IMR-90 (cell line): ENCODE results near the gene WEE1. TPM values are rescaled to one million over a fixed set of nuclear protein-coding genes. Genes with fewer than 3 reads are reported as not detected.

Source experiments
- ATAC-seq: fragments of 200-7000 bp; cut with Tn5 transposase; 2 replicates; pipeline ENCODE4 v1.9.1; 2020; ENCODE audit warnings: low read depth, mild to moderate bottlenecking, moderate library complexity
- BruUV-seq: library from RNA; stranded (reverse); fragments of 400-500 nt; replicated peaks from 2 replicates; lab custom pipeline; 2021; lab: Mats Ljungman, UMichigan
- CTCF ChIA-PET: fragments of 300-600 bp; formaldehyde crosslinking; extraction: SDS; loops from one replicate; lab custom pipeline; 2021; ENCODE audit warnings: antibody characterized with exemption; lab: Yijun Ruan, JAX
- POLR2A ChIA-PET: fragments of 300-600 bp; sonication (Branson Sonifier 250); formaldehyde crosslinking; loops from one replicate; lab custom pipeline; 2022; ENCODE audit warnings: antibody characterized with exemption; ENCODE audit not compliant: unreplicated experiment; lab: Charles Lee
- DNase-seq: peaks from one replicate; pipeline ENCODE4 v3.0.0; 2013
- H2AFZ ChIP-seq: replicated peaks from 2 replicates; pipeline ENCODE3; 2013; ENCODE audit warnings: low read length, mild to moderate bottlenecking; ENCODE audit not compliant: poor library complexity
- H2AK5ac ChIP-seq: 2 replicates; pipeline ENCODE4 v1.6.1; 2013; ENCODE audit warnings: low read depth, low read length, inconsistent platforms
- H2AK9ac ChIP-seq: replicated peaks from 2 replicates; pipeline ENCODE3; 2013; ENCODE audit warnings: mild to moderate bottlenecking, low read depth, low read length, moderate library complexity; ENCODE audit not compliant: poor library complexity
- H2BK120ac ChIP-seq: 2 replicates; pipeline ENCODE4 v1.6.1; 2013; ENCODE audit warnings: low read depth, low read length, inconsistent platforms
- H2BK15ac ChIP-seq: 3 replicates; pipeline ENCODE4 v1.6.1; 2013; ENCODE audit warnings: low read depth, low read length, inconsistent platforms
- H2BK20ac ChIP-seq: 2 replicates; pipeline ENCODE4 v1.6.1; 2013; ENCODE audit warnings: low read depth, mild to moderate bottlenecking, inconsistent platforms, low read length, moderate library complexity
- H2BK5ac ChIP-seq: 2 replicates; pipeline ENCODE4 v1.6.1; 2013; ENCODE audit warnings: mild to moderate bottlenecking, low read depth, low read length, inconsistent platforms; ENCODE audit not compliant: poor library complexity, severe bottlenecking
- H3K14ac ChIP-seq: replicated peaks from 2 replicates; pipeline ENCODE4 v1.6.1; 2013; ENCODE audit warnings: low read depth, low read length, inconsistent platforms
- H3K18ac ChIP-seq: 2 replicates; pipeline ENCODE4 v1.6.1; 2013; ENCODE audit warnings: low read depth, low read length, control low read depth
- H3K23ac ChIP-seq: 2 replicates; pipeline ENCODE4 v1.6.1; 2013; ENCODE audit warnings: low read depth, low read length, inconsistent platforms
- H3K27ac ChIP-seq: 2 replicates; pipeline ENCODE4 v1.5.1; 2013; ENCODE audit warnings: mild to moderate bottlenecking, control low read depth, low read length; ENCODE audit not compliant: insufficient read depth
- H3K27me3 ChIP-seq: 2 replicates; pipeline ENCODE4 v1.6.1; 2013; ENCODE audit warnings: low read length; ENCODE audit not compliant: control insufficient read depth, insufficient read depth
- H3K36me3 ChIP-seq: 2 replicates; pipeline ENCODE4 v1.6.1; 2013; ENCODE audit warnings: low read length, mixed read lengths; ENCODE audit not compliant: control insufficient read depth, insufficient read depth
- H3K4ac ChIP-seq: 2 replicates; pipeline ENCODE4 v1.6.1; 2013; ENCODE audit warnings: low read depth, low read length, inconsistent platforms
- H3K4me1 ChIP-seq: 2 replicates; pipeline ENCODE4 v1.6.1; 2013; ENCODE audit warnings: low read length, mixed read lengths; ENCODE audit not compliant: control insufficient read depth, insufficient read depth
- H3K4me2 ChIP-seq: 2 replicates; pipeline ENCODE4 v1.6.1; 2013; ENCODE audit warnings: low read depth, mild to moderate bottlenecking, control low read depth, low read length, moderate library complexity
- H3K4me3 ChIP-seq: 2 replicates; pipeline ENCODE4 v1.5.1; 2013; ENCODE audit warnings: low read depth, mild to moderate bottlenecking, control low read depth, low read length, moderate library complexity; ENCODE audit not compliant: insufficient read depth
- H3K56ac ChIP-seq: 2 replicates; pipeline ENCODE4 v1.6.1; 2013; ENCODE audit warnings: low read length, inconsistent platforms; ENCODE audit not compliant: insufficient read depth; ENCODE audit errors: extremely low read depth
- H3K79me1 ChIP-seq, 2 experiments: 2 replicates each; pipeline ENCODE4 v1.6.1; 2013; ENCODE audit warnings: low read length in 2 of 2, inconsistent platforms in 1 of 2, low read depth in 1 of 2
- H3K9ac ChIP-seq: 2 replicates; pipeline ENCODE4 v1.6.1; 2013; ENCODE audit warnings: low read depth, low read length, control low read depth
- H3K9me1 ChIP-seq: 2 replicates; pipeline ENCODE4 v1.6.1; 2013; ENCODE audit warnings: low read length, inconsistent platforms; ENCODE audit not compliant: insufficient read depth
- H3K9me3 ChIP-seq: 2 replicates; pipeline ENCODE4 v1.6.1; 2013; ENCODE audit warnings: low read length; ENCODE audit not compliant: control insufficient read depth, insufficient read depth
- H4K20me1 ChIP-seq: 2 replicates; pipeline ENCODE4 v1.6.1; 2013; ENCODE audit warnings: low read length, inconsistent platforms; ENCODE audit not compliant: insufficient read depth
- H4K5ac ChIP-seq: 2 replicates; pipeline ENCODE4 v1.6.1; 2013; ENCODE audit warnings: mild to moderate bottlenecking, low read depth, low read length, control low read depth
- H4K8ac ChIP-seq, 2 experiments: 2 replicates each; pipeline ENCODE4 v1.6.1; 2013; ENCODE audit warnings: low read depth in 2 of 2, low read length in 2 of 2, control low read depth in 1 of 2, inconsistent platforms in 1 of 2
- H4K91ac ChIP-seq: 2 replicates; pipeline ENCODE4 v1.6.1; 2013; ENCODE audit warnings: low read depth, low read length, inconsistent platforms; ENCODE audit not compliant: insufficient read depth
- CEBPB ChIP-seq: IDR thresholded peaks from 2 replicates; pipeline ENCODE4 v1.6.1; 2012; ENCODE audit warnings: low read depth, low read length, improper control_type of control experiment
- FOS ChIP-seq: fragments of 150-350 bp; IDR thresholded peaks from 2 replicates; pipeline ENCODE4 v1.6.1; 2016; ENCODE audit warnings: low read depth, low read length
- MAZ ChIP-seq: IDR thresholded peaks from 2 replicates; pipeline ENCODE4 v1.6.1; 2012; ENCODE audit warnings: low read depth, mild to moderate bottlenecking, low read length, improper control_type of control experiment, moderate library complexity, borderline replicate concordance
- MXI1 ChIP-seq: IDR thresholded peaks from 2 replicates; pipeline ENCODE4 v1.6.1; 2012; ENCODE audit warnings: low read depth, mild to moderate bottlenecking, low read length, moderate library complexity, borderline replicate concordance
- NFE2L2 ChIP-seq: fragments of 150-350 bp; IDR thresholded peaks from 2 replicates; pipeline ENCODE4 v1.6.1; 2016; ENCODE audit warnings: low read depth, mild to moderate bottlenecking, low read length
- POLR2A ChIP-seq: IDR thresholded peaks from 2 replicates; pipeline ENCODE4 v1.6.1; 2012; ENCODE audit warnings: mild to moderate bottlenecking, low read depth, low read length
- RAD21 ChIP-seq: IDR thresholded peaks from 2 replicates; pipeline ENCODE4 v1.6.1; 2012; ENCODE audit warnings: low read length, improper control_type of control experiment
- RCOR1 ChIP-seq: IDR thresholded peaks from 2 replicates; pipeline ENCODE4 v1.6.1; 2012; ENCODE audit warnings: mild to moderate bottlenecking, low read length, improper control_type of control experiment; ENCODE audit not compliant: insufficient replicate concordance
- RFX5 ChIP-seq: IDR thresholded peaks from 2 replicates; pipeline ENCODE4 v1.8.0; 2012; ENCODE audit warnings: low read depth, mild to moderate bottlenecking, low read length, moderate library complexity
- SMC3 ChIP-seq: fragments of 150-350 bp; IDR thresholded peaks from 2 replicates; pipeline ENCODE4 v1.6.1; 2016; ENCODE audit warnings: low read depth, mild to moderate bottlenecking, antibody characterized with exemption, low read length, moderate library complexity
- WGBS, 2 experiments: methylation state at CpG; one replicate each; pipeline versions ENCODE4 v1.1.5 to v1.1.7; 2013; ENCODE audit warnings: missing lambda C conversion rate in 2 of 2; ENCODE audit not compliant: insufficient read length in 1 of 2; ENCODE audit errors: extremely low coverage in 2 of 2; 5-methylcytosine and 5-hydroxymethylcytosine counted together
- dilution Hi-C: fragments of 300-500 bp; cut with HindIII; formaldehyde crosslinking; loops from one replicate; pipeline ENCODE4 v1.14.3; 2018; ENCODE audit warnings: low sequenced_read_pairs; ENCODE audit not compliant: unreplicated experiment
- in situ Hi-C: fragments of 300-500 bp; cut with MboI; formaldehyde crosslinking; loops from 3 replicates; pipeline ENCODE4 v1.14.3; 2019; ENCODE audit warnings: low sequenced_read_pairs, inconsistent platforms, mixed read lengths
- intact Hi-C: fragments of 100-400 bp; cut with micrococcal nuclease; formaldehyde crosslinking; loops from 2 replicates; pipeline ENCODE4 v1.10.0; 2022
- polyA plus RNA-seq, 3 experiments: library from polyadenylated mRNA; depleted of rRNA; stranded (reverse); fragments of >200 nt; gene quantifications; 2 replicates each; pipeline ENCODE4 v1.2.3, GENCODE V29; 2012; ENCODE audit warnings: low replicate concordance in 1 of 3
- total RNA-seq: library from RNA; depleted of rRNA; stranded (reverse); fragments of >200 nt; gene quantifications from 2 replicates; pipeline ENCODE4 v1.2.3, GENCODE V29; 2012
- TF ChIP-seq, protein P1 (sequence below): conservative IDR thresholded peaks from 2 replicates; pipeline ENCODE4 v1.5.1; 2012; ENCODE audit warnings: mild to moderate bottlenecking, low read depth, low read length, improper control_type of control experiment
- TF ChIP-seq, protein P2 (sequence below): fragments of 150-350 bp; IDR thresholded peaks from 2 replicates; pipeline ENCODE4 v1.6.1; 2017; ENCODE audit warnings: mild to moderate bottlenecking, antibody characterized with exemption, low read length, low read depth
- TF ChIP-seq, protein P3 (sequence below): fragments of 150-350 bp; IDR thresholded peaks from 2 replicates; pipeline ENCODE4 v1.6.1; 2016; ENCODE audit warnings: low read depth, mild to moderate bottlenecking, low read length, moderate library complexity, borderline replicate concordance

The WEE1 gene
- total and polyA plus RNA-seq, 2 of the 4 experiments (the other 2 are of a cell fraction), result 26.5 to 29.2 TPM

DNA sequence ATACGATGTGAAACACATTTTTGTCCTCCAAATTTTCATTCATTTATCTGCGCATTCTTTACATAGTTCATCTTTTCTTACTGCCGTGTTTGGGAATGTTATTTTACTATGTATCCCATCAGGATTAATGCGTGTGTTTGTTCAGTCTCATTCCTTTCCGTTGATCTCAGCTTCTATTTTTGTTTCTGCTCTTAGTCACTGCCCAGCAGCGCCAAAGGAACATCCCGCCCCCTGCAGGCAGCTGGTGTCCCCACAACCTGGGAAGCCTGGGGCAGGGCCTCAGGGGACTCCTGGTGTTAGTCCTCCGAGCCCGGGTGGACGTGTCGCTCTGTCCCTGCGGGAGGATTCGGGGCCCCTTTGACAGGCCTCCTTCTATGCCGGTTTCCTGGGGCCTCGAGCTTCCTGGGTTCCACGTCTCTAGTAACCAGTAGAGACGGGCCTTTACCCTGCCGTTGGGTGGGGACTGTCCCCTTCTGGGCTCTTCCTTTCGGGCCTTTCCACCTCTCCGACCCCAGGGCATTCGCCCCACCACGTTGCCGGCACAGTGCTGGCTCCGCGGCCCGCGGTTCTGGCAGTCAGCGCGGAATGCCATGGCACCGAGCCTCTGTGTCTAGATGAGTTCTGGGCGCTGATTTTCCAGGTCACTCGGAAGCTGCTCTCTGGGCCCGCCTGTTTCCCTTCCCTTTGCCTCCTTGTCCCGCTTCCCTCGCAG lies 39.8 kb downstream of the WEE1 start:
- Histone ChIP-seq H3K4me1 (peaks cover 16% of the 10 kb centered on the region), H4K8ac (peak overlapping the region; percentile 88 to 97), H3K4me3 (peak overlapping the region; percentile 7; the same call in 1 of the 2 replicates), H4K91ac (peak overlapping the region; percentile 92), H3K14ac (peak overlapping the region; percentile 97), H3K4ac (peak overlapping the region; percentile 92), H4K20me1 (no peaks in the 10 kb centered on the region), H3K9me1 (peaks cover 23% of the 10 kb centered on the region), H3K27me3 (no peaks in the 10 kb centered on the region), H4K5ac (peak overlapping the region; percentile 93), H3K23ac (peak overlapping the region; percentile 93), H2AK5ac (peak overlapping the region; percentile 68), H3K27ac (peak overlapping the region; percentile 91), H3K18ac (peak overlapping the region; percentile 96), H3K56ac (peak overlapping the region; percentile 95), H3K9me3 (no peaks in the 10 kb centered on the region), H2BK20ac (peak overlapping the region; percentile 94), H3K9ac (peak overlapping the region; percentile 81), H2AK9ac (peak overlapping the region; percentile 89), H3K4me2 (peak overlapping the region; percentile 74), H3K36me3 (no peaks in the 10 kb centered on the region), H3K79me1 (peaks cover 0 to 29% of the 10 kb centered on the region in 2 experiments), H2BK5ac (peak overlapping the region; percentile 95), H2BK15ac (peak overlapping the region; percentile 82), H2AFZ (peak overlapping the region; percentile 91), H2BK120ac (peak overlapping the region; percentile 93)
- ATAC-seq (peak; percentile 83), DNase-seq (peak; percentile 98)
- WGBS, 2 experiments, result 1% methylated on average over 19 of the region's 35 CpGs; no CpG with 5 or more reads in 1 of the 2 experiments
- in situ Hi-C loops, result loop anchor here (10.0 to 25.0 kb wide), 2 partner anchors 132 to 699 kb away; partner anchors contain the start of gene ADM
- CTCF ChIA-PET, result interaction anchor here (0.6 to 1.5 kb wide), 9 partner anchors 13 to 135 kb away, joined by 3 to 6 read pairs (median 3); no protein-coding TSS in a partner anchor
- POLR2A ChIA-PET, result interaction anchor here (0.7 to 1.0 kb wide), 2 partner anchors 106 to 175 kb away, joined by 3 read pairs; no protein-coding TSS in a partner anchor
- intact Hi-C loops, result loop anchor here (1.0 to 5.0 kb wide), 4 partner anchors 38 to 689 kb away; partner anchors contain the start of gene ZNF143
- dilution Hi-C loops, result no loop called here
- BruUV-seq, result no TSS peak
- TF ChIP-seq MAZ (peak; percentile 75; the same call in 1 of the 2 replicates), SMC3 (peak; percentile 72), MXI1 (no peak), CEBPB (0 out of 2 replicates have a peak, but pooled peaks have one; percentile 1), NFE2L2 (peak; percentile 15; the same call in 1 of the 2 replicates), POLR2A (peak; percentile 75), RFX5 (no peak), FOS (peak; percentile 91), RAD21 (peak; percentile 79), RCOR1 (no peak)
- TF ChIP-seq, protein P1, sequence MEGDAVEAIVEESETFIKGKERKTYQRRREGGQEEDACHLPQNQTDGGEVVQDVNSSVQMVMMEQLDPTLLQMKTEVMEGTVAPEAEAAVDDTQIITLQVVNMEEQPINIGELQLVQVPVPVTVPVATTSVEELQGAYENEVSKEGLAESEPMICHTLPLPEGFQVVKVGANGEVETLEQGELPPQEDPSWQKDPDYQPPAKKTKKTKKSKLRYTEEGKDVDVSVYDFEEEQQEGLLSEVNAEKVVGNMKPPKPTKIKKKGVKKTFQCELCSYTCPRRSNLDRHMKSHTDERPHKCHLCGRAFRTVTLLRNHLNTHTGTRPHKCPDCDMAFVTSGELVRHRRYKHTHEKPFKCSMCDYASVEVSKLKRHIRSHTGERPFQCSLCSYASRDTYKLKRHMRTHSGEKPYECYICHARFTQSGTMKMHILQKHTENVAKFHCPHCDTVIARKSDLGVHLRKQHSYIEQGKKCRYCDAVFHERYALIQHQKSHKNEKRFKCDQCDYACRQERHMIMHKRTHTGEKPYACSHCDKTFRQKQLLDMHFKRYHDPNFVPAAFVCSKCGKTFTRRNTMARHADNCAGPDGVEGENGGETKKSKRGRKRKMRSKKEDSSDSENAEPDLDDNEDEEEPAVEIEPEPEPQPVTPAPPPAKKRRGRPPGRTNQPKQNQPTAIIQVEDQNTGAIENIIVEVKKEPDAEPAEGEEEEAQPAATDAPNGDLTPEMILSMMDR, result peak; percentile 98
- TF ChIP-seq, protein P2, sequence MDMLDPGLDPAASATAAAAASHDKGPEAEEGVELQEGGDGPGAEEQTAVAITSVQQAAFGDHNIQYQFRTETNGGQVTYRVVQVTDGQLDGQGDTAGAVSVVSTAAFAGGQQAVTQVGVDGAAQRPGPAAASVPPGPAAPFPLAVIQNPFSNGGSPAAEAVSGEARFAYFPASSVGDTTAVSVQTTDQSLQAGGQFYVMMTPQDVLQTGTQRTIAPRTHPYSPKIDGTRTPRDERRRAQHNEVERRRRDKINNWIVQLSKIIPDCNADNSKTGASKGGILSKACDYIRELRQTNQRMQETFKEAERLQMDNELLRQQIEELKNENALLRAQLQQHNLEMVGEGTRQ, result no peak
- TF ChIP-seq, protein P3, sequence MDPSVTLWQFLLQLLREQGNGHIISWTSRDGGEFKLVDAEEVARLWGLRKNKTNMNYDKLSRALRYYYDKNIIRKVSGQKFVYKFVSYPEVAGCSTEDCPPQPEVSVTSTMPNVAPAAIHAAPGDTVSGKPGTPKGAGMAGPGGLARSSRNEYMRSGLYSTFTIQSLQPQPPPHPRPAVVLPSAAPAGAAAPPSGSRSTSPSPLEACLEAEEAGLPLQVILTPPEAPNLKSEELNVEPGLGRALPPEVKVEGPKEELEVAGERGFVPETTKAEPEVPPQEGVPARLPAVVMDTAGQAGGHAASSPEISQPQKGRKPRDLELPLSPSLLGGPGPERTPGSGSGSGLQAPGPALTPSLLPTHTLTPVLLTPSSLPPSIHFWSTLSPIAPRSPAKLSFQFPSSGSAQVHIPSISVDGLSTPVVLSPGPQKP, result no peak
